Measurements from ENCODE around the gene PPP1R1A.

DNA sequence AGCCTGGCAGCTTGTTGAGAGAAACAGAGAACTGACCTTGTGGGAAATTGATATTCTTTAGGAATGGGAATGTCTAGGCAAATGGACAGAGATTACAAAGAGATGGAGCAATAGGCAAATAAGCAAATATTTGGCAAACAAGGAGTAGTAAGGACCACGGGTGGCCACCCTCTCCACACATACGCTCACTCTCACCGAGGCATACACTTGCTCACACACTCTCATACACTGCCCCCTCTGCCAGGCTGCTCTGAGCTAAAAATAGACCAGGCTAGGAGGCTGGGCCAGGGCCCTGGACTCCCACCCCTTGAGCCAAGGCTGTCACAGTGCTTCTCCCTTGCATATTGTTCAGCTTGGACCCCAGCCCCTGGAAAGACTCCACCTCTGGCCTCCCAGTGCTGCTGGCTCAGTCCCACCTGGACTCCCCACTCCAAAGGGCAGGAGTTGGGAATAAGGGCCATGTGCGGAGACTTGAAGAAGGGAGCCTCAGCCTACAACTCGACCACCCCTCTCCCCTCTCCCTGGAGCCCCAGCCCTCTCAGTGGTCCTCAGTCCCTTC, 1.1 kb downstream of the PPP1R1A start:
- TF ChIP-seq, protein P1, sequence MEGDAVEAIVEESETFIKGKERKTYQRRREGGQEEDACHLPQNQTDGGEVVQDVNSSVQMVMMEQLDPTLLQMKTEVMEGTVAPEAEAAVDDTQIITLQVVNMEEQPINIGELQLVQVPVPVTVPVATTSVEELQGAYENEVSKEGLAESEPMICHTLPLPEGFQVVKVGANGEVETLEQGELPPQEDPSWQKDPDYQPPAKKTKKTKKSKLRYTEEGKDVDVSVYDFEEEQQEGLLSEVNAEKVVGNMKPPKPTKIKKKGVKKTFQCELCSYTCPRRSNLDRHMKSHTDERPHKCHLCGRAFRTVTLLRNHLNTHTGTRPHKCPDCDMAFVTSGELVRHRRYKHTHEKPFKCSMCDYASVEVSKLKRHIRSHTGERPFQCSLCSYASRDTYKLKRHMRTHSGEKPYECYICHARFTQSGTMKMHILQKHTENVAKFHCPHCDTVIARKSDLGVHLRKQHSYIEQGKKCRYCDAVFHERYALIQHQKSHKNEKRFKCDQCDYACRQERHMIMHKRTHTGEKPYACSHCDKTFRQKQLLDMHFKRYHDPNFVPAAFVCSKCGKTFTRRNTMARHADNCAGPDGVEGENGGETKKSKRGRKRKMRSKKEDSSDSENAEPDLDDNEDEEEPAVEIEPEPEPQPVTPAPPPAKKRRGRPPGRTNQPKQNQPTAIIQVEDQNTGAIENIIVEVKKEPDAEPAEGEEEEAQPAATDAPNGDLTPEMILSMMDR (conservative IDR thresholded peaks at IDR 0.05; ENCODE audit: low read depth, low read length), result no peak
- TF ChIP-seq EZH2 (IDR thresholded peaks at IDR 0.05; ENCODE audit: borderline replicate concordance, low read depth, low read length, poor library complexity, severe bottlenecking), result no peak
